ENCODE measurements around the gene MAPK1. TPM values are rescaled to one million over a fixed set of nuclear protein-coding genes. Genes with fewer than 3 reads are reported as not detected.
A peak's percentile ranks its signal among the peaks of the same experiment; 100 is the strongest.
"Not testable (repeated sequence)": the region's sequence is repeated elsewhere in the genome, so short reads cannot be mapped to it uniquely, and the experiment has no call there.

MAPK1 gene
- total RNA-seq, 4 donors from 2014 or later = 44.9 to 87.2 (median 63.5) TPM

DNA sequence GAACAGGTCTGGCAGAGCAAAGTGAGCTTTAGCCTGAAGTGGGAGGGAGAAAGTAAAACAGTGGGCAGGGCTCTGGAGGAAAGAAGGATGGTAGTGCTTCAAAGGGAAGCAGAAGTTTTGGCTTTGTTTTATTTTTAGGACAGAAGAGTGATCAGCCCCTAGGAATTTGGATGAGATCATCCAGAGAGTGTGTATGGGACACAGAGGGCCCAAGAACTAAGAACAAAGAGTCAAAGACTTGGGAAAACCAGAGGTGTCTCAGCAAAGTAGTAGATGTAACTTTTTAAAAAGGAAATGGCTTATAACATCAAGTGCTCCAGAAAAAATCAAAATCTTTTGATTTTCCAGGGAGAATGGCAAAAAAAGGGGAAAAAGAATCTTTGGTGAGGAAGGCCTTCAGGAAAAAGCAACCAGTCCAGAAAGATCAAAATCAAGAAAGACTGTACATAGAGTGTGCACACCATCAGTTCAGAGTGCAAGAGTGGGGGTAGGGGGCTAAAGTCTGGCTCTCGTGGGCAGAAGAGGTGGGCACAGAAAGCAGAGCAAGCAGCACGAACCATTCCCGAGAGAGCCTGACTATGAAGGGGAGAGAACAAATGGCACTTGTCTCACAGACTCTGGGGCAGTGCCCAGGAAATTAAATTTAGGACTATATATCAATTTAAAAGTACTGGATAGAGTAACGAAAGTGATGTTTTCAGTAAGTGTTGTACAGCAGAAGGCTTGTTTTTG, 30.0 kb downstream of the MAPK1 start:
- Histone ChIP-seq H3K27ac (replicated peaks in 1 of 4) (peak overlapping the region; percentile 82 to 87 (median 86)), H3K36me3 (no peaks in the 10 kb centered on the region), H3K4me3 (no peak overlapping the region), H3K9me3 (no peaks in the 10 kb centered on the region), H3K27me3 (no peaks in the 10 kb centered on the region), H3K4me1 (peaks cover 38 to 73% (median 67%) of the 10 kb centered on the region in 4 donors)
- DNase-seq (ENCODE audit: extremely low spot score) = no peak
- intact Hi-C loops (cut with DNase I) = no loop called here
- WGBS = 36% methylated on average over 4 of the region's 4 CpGs
- no peak for TF ChIP-seq CTCF (IDR thresholded peaks at IDR 0.05)
- peak; percentile 47 to 61 for TF ChIP-seq POLR2AphosphoS5 (IDR thresholded peaks at IDR 0.05)

DNA sequence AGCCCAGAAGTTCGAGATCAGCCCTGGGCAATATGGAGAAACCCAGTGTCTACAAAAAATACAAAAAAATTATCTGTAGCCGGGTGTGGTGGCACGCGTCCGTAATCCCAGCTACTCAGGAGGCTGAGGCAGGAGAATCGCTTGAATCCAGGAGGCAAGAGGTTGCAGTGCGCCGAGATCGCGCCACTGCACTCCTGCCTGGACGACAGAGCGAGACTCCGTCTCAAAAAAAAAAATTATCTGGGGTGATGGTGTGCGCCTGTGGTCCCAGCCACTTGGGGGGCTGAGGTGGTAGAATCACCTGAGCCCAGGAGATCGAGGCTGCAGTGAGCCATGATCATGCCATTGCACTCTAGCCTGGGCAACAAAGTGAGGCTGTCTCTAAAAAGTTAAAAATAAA, 31.0 kb downstream of the MAPK1 start:
- WGBS = 95% methylated on average over 15 of the region's 15 CpGs

DNA sequence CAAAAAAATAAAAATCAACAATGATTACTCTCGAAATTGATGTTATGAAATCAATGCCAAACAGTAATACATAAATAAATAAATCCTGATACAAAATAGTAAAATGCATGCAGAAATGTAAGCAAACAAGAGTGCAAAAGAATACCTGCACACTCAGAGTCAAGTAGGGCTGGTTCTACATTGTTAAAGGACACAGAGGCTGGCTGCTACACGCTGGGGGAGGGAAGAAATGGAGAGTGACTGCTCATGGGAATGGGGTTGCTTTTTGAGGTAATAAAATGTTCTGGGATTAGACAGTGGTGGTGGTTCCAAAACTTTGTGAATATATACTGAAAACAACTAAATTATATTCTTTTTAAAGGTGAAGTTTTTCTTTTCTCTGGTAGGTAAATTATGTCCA, 32.1 kb downstream of the MAPK1 start:
- H3K4me1 ChIP-seq = peaks cover 46 to 83% (median 76%) of the 10 kb centered on the region in 4 donors
- peak overlapping the region in 2 of 4 donors; percentile 37 to 82 for H3K27ac ChIP-seq (replicated peaks in 1 of 4)
- H3K27me3 ChIP-seq = no peaks in the 10 kb centered on the region
- no peak for TF ChIP-seq POLR2AphosphoS5 (IDR thresholded peaks at IDR 0.05)
- no peak for TF ChIP-seq EP300 (IDR thresholded peaks at IDR 0.05)
- no peak for TF ChIP-seq POLR2A (IDR thresholded peaks at IDR 0.05; ENCODE audit: low read depth)
- no peak for TF ChIP-seq CTCF (IDR thresholded peaks at IDR 0.05)
- DNase-seq (ENCODE audit: extremely low spot score) = no peak
- WGBS = 42% methylated on average over 2 of the region's 2 CpGs
- intact Hi-C loops (cut with DNase I) = no loop called here
- no peak overlapping the region for H3K4me3 ChIP-seq
- no peaks in the 10 kb centered on the region for H3K9me3 ChIP-seq
- H3K36me3 ChIP-seq = no peaks in the 10 kb centered on the region

More for the DNA sequence above, 31.0 kb downstream of the MAPK1 start:
- Histone ChIP-seq H3K4me1 (peaks cover 44 to 82% (median 74%) of the 10 kb centered on the region in 4 donors), H3K27ac (replicated peaks in 1 of 4) (peak overlapping the region; percentile 82 to 87 (median 86))
- intact Hi-C loops (cut with DNase I); H3K36me3 ChIP-seq; H3K4me3 ChIP-seq; H3K9me3 ChIP-seq; DNase-seq (ENCODE audit: extremely low spot score); H3K27me3 ChIP-seq: not testable (repeated sequence)

DNA sequence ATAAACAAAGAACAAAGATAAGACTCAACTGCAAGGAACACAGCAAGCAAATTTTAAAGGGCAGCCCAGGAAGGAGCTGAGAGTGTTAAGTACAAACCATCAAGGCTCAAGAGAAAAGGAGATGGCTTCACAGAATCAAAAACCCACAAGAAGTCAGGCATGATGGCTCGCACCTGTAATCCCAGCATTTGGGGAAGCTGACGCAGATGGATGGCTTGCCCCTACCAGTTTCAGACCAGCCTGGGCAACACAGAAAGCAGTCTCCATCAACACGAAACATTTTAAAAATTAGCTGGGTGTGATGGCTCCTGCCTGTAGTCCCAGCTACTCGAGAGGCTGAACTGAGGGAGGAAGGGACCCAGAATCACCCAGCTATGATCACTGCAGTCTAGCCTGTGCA, 32.6 kb downstream of the MAPK1 start:
- TF ChIP-seq EP300 (IDR thresholded peaks at IDR 0.05) (no peak), POLR2A (IDR thresholded peaks at IDR 0.05; ENCODE audit: low read depth) (no peak), POLR2AphosphoS5 (IDR thresholded peaks at IDR 0.05) (no peak), CTCF (IDR thresholded peaks at IDR 0.05) (no peak)
- WGBS = 77% methylated on average over 4 of the region's 4 CpGs
- peaks cover 46 to 88% (median 81%) of the 10 kb centered on the region in 4 donors for H3K4me1 ChIP-seq
- H3K27ac ChIP-seq (replicated peaks in 1 of 4) = peak overlapping the region in 3 of 4 donors; percentile 8 to 37 (median 19)
- no peaks in the 10 kb centered on the region for H3K27me3 ChIP-seq
- intact Hi-C loops (cut with DNase I) = no loop called here
- H3K36me3 ChIP-seq = no peaks in the 10 kb centered on the region
- no peaks in the 10 kb centered on the region for H3K9me3 ChIP-seq
- no peak overlapping the region for H3K4me3 ChIP-seq
- no peak for DNase-seq (ENCODE audit: extremely low spot score)

DNA sequence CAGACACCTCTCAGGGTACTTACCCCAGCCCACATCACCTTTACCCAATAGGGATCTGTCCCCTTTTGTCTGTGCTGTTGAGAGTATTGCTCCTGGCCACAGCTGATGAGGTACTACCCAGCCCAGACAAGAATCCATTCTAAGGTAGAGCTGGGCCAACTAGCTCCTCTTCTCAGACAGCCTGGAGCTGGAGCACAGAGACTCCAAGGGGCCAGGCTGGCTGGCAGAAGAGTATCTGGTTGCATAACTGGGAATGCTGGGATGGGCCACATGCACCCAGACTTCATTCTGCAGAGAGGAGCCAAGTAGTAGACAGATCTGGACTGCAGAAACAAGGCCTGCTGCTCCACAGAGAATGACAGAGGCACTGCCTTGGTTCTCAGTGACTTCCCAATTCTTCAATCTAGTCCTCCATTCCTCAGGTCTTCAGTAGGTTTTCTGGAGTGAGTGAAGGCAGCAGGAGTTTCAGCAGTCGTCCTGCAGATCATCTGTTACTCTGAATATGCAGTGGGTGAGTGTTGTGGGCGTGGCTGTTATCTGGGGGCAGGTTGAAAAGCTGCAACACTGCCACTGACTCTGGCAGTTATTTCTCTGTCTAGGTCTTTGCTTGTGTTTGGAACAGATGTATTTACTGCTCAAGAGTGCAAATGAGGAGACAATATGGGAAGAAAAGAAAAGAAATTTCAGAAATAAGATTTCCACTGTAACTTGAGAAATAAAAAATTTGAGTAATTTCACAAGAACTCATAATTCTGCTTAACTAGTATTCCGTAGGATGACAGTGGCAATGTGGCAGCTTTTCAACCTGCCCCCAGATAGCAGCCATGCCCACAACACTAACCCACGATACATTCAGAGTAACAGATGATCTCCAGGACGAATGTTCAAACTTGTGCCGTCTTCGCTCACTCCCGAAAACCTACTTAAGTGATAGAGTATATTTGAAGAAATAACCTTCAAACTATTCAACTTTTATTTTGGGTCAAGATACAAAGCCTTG, 34.9 kb downstream of the MAPK1 start:
- no peaks in the 10 kb centered on the region for H3K27me3 ChIP-seq
- no peak overlapping the region for H3K4me3 ChIP-seq
- peak overlapping the region; percentile 31 to 57 (median 42) for H3K27ac ChIP-seq (replicated peaks in 1 of 4)
- peaks cover 51 to 86% (median 83%) of the 10 kb centered on the region in 4 donors for H3K4me1 ChIP-seq
- TF ChIP-seq POLR2AphosphoS5 (IDR thresholded peaks at IDR 0.05) (peak in 1 of 2 donors; percentile 24), POLR2A (IDR thresholded peaks at IDR 0.05; ENCODE audit: low read depth) (no peak), EP300 (IDR thresholded peaks at IDR 0.05) (no peak), CTCF (IDR thresholded peaks at IDR 0.05) (no peak)
- no peaks in the 10 kb centered on the region for H3K9me3 ChIP-seq
- DNase-seq (ENCODE audit: extremely low spot score) = no peak
- no peaks in the 10 kb centered on the region for H3K36me3 ChIP-seq
- intact Hi-C loops (cut with DNase I) = no loop called here
- WGBS = 83% methylated on average over 8 of the region's 8 CpGs

Data from esophagus muscularis mucosa (tissue), 4 donors.